H9 (cell line): ENCODE data around the gene FABP3. TPM values are rescaled to one million over a fixed set of nuclear protein-coding genes. Genes with fewer than 3 reads are reported as not detected.

Experiments used
- DNase-seq: peaks from one replicate; pipeline ENCODE4 v3.0.0-alpha.2; 2017
- H2AFZ ChIP-seq: one replicate; pipeline ENCODE4 v1.6.1; 2013; ENCODE audit warnings: mild to moderate bottlenecking, low read length, control low read depth, moderate library complexity
- H2AK5ac ChIP-seq: 2 replicates; pipeline ENCODE4 v1.6.1; 2013; ENCODE audit warnings: low read length, control low read depth, mixed read lengths; ENCODE audit not compliant: insufficient read length
- H2BK120ac ChIP-seq: one replicate; pipeline ENCODE4 v1.6.1; 2013; ENCODE audit warnings: low read depth, mild to moderate bottlenecking, low read length, control low read depth, inconsistent platforms; ENCODE audit not compliant: poor library complexity, severe bottlenecking
- H2BK12ac ChIP-seq: 2 replicates; pipeline ENCODE4 v1.6.1; 2013; ENCODE audit warnings: low read length, control low read depth, mixed read lengths, low read depth; ENCODE audit not compliant: insufficient read length
- H2BK15ac ChIP-seq: 2 replicates; pipeline ENCODE4 v1.6.1; 2013; ENCODE audit warnings: low read depth, low read length, control low read depth
- H2BK20ac ChIP-seq: one replicate; pipeline ENCODE4 v1.6.1; 2013; ENCODE audit warnings: low read depth, mild to moderate bottlenecking, low read length, control low read depth, inconsistent platforms; ENCODE audit not compliant: poor library complexity, severe bottlenecking
- H2BK5ac ChIP-seq: 2 replicates; pipeline ENCODE4 v1.6.1; 2013; ENCODE audit warnings: low read length, control low read depth, mixed read lengths; ENCODE audit not compliant: insufficient read length
- H3K14ac ChIP-seq: 2 replicates; pipeline ENCODE4 v1.6.1; 2013; ENCODE audit warnings: low read length, control low read depth; ENCODE audit not compliant: insufficient read depth
- H3K18ac ChIP-seq: 2 replicates; pipeline ENCODE4 v1.6.1; 2013; ENCODE audit warnings: low read depth, mild to moderate bottlenecking, mixed read lengths, low read length, control low read depth; ENCODE audit not compliant: insufficient read length
- H3K23ac ChIP-seq: 2 replicates; pipeline ENCODE4 v1.6.1; 2013; ENCODE audit warnings: low read length, control low read depth, mixed read lengths, low read depth; ENCODE audit not compliant: insufficient read length
- H3K23me2 ChIP-seq: 2 replicates; pipeline ENCODE4 v1.6.1; 2013; ENCODE audit warnings: low read depth, mild to moderate bottlenecking, mixed read lengths, low read length, control low read depth; ENCODE audit not compliant: insufficient read length, poor library complexity, severe bottlenecking
- H3K27ac ChIP-seq: 2 replicates; pipeline ENCODE4 v1.5.1; 2013; ENCODE audit warnings: low read length, control low read depth, mixed read lengths, low read depth; ENCODE audit not compliant: insufficient read length
- H3K27me3 ChIP-seq: 2 replicates; pipeline ENCODE4 v1.6.1; 2013; ENCODE audit warnings: low read length, control low read depth, inconsistent platforms; ENCODE audit not compliant: insufficient read depth
- H3K4ac ChIP-seq: 2 replicates; pipeline ENCODE4 v1.6.1; 2013; ENCODE audit warnings: low read depth, mild to moderate bottlenecking, control low read depth, inconsistent platforms, low read length, moderate library complexity
- H3K4me1 ChIP-seq: 2 replicates; pipeline ENCODE4 v1.6.1; 2013; ENCODE audit warnings: low read length, control low read depth, inconsistent platforms; ENCODE audit not compliant: insufficient read depth
- H3K4me2 ChIP-seq: 2 replicates; pipeline ENCODE4 v1.6.1; 2013; ENCODE audit warnings: low read length, control low read depth, mixed read lengths; ENCODE audit not compliant: insufficient read length, insufficient read depth
- H3K56ac ChIP-seq: 2 replicates; pipeline ENCODE4 v1.6.1; 2013; ENCODE audit warnings: low read depth, mild to moderate bottlenecking, mixed read lengths, low read length, control low read depth; ENCODE audit not compliant: insufficient read length
- H3K79me1 ChIP-seq: 2 replicates; pipeline ENCODE4 v1.6.1; 2013; ENCODE audit warnings: low read depth, mild to moderate bottlenecking, moderate library complexity, low read length, control low read depth, inconsistent platforms; ENCODE audit not compliant: insufficient read depth, poor library complexity, severe bottlenecking
- H3K79me2 ChIP-seq: 2 replicates; pipeline ENCODE4 v1.6.1; 2013; ENCODE audit warnings: low read length, control low read depth, inconsistent platforms; ENCODE audit not compliant: insufficient read depth
- H3K9ac ChIP-seq: 2 replicates; pipeline ENCODE4 v1.6.1; 2013; ENCODE audit warnings: low read length, control low read depth, mixed read lengths; ENCODE audit not compliant: insufficient read length; ENCODE audit errors: extremely low read depth
- H3K9me3 ChIP-seq: one replicate; pipeline ENCODE4 v1.6.1; 2013; ENCODE audit warnings: low read depth, low read length, inconsistent platforms; ENCODE audit not compliant: control insufficient read depth
- H3T11ph ChIP-seq: one replicate; pipeline ENCODE4 v1.6.1; 2013; ENCODE audit warnings: mild to moderate bottlenecking, low read length, control low read depth, inconsistent platforms
- H4K20me1 ChIP-seq: one replicate; pipeline ENCODE4 v1.6.1; 2013; ENCODE audit not compliant: control insufficient read depth, insufficient read length, insufficient read depth
- H4K5ac ChIP-seq: 2 replicates; pipeline ENCODE4 v1.6.1; 2013; ENCODE audit warnings: low read depth, mild to moderate bottlenecking, mixed read lengths, low read length, control low read depth; ENCODE audit not compliant: insufficient read length
- H4K8ac ChIP-seq: replicated peaks from 2 replicates; pipeline ENCODE4 v1.6.1; 2013; ENCODE audit warnings: low read length, control low read depth, mixed read lengths, low read depth; ENCODE audit not compliant: insufficient read length
- H4K91ac ChIP-seq: 2 replicates; pipeline ENCODE4 v1.6.1; 2013; ENCODE audit warnings: low read depth, mild to moderate bottlenecking, moderate library complexity, mixed read lengths, low read length, control low read depth; ENCODE audit not compliant: insufficient read length
- H3K27ac Mint-ChIP-seq, 3 experiments: 2 replicates in 2 of 3; 3 replicates in 1 of 3; pipeline ENCODE4 v1.8.0; 2020 to 2021; ENCODE audit warnings: mixed read lengths in 3 of 3, mild to moderate bottlenecking in 1 of 3, moderate library complexity in 1 of 3
- H3K27me3 Mint-ChIP-seq: 2 replicates; pipeline ENCODE4 v1.8.0; 2021; ENCODE audit warnings: low read depth, mild to moderate bottlenecking, moderate library complexity, mixed read lengths
- H3K36me3 Mint-ChIP-seq, 3 experiments: 2 replicates in 2 of 3; 3 replicates in 1 of 3; pipeline ENCODE4 v1.8.0; 2020 to 2021; ENCODE audit warnings: low read depth in 3 of 3, mixed read lengths in 3 of 3; ENCODE audit not compliant: insufficient read depth in 1 of 3
- H3K4me1 Mint-ChIP-seq, 2 experiments: 2 replicates each; pipeline ENCODE4 v1.8.0; 2020; ENCODE audit warnings: mixed read lengths in 2 of 2
- H3K4me3 Mint-ChIP-seq, 2 experiments: 2 replicates in 1 of 2; 3 replicates in 1 of 2; pipeline ENCODE4 v1.8.0; 2020 to 2021; ENCODE audit warnings: mild to moderate bottlenecking in 2 of 2, mixed read lengths in 2 of 2, moderate library complexity in 1 of 2
- H3K9me3 Mint-ChIP-seq, 2 experiments: 2 replicates in 1 of 2; 3 replicates in 1 of 2; pipeline ENCODE4 v1.8.0; 2020; ENCODE audit warnings: mild to moderate bottlenecking in 2 of 2, mixed read lengths in 2 of 2, moderate library complexity in 1 of 2
- CTCF ChIP-seq: fragments of 200-600 bp; sonication (generic); conservative IDR thresholded peaks from 3 replicates; pipeline ENCODE4 v1.8.0; 2021; ENCODE audit warnings: antibody characterized with exemption, mild to moderate bottlenecking
- WGBS: extraction: QIAGEN DNeasy Blood & Tissue Kit; methylation state at CpG from one replicate; pipeline ENCODE4 v1.1.7; 2013; ENCODE audit warnings: missing lambda C conversion rate, low lambda C conversion rate, mixed read lengths; ENCODE audit not compliant: insufficient read length; ENCODE audit errors: extremely low coverage; 5-methylcytosine and 5-hydroxymethylcytosine counted together
- total RNA-seq: library from RNA; stranded (reverse); gene quantifications from 2 replicates; pipeline ENCODE4 v1.2.1, GENCODE V29; 2021

FABP3 gene
- total RNA-seq, 1 experiment from 2014 or later = 9.0 TPM

- Histone ChIP-seq H3K27ac (no peak overlapping the region), H2BK20ac (no peak overlapping the region), H2BK5ac (no peak overlapping the region), H3K9ac (no peak overlapping the region), H4K5ac (no peak overlapping the region), H4K91ac (no peak overlapping the region), H3K14ac (no peak overlapping the region), H3K56ac (no peak overlapping the region), H3K23ac (no peak overlapping the region), H4K8ac (no peak overlapping the region), H2BK120ac (no peak overlapping the region), H3K23me2 (no peaks in the 10 kb centered on the region), H3K4me2 (no peak overlapping the region), H4K20me1 (no peaks in the 10 kb centered on the region), H3T11ph (no peak overlapping the region), H3K79me1 (no peaks in the 10 kb centered on the region), H2AK5ac (no peak overlapping the region), H3K4me1 (no peaks in the 10 kb centered on the region), H3K4ac (no peak overlapping the region), H2AFZ (no peak overlapping the region), H2BK15ac (no peak overlapping the region), H2BK12ac (no peak overlapping the region), H3K9me3 (no peaks in the 10 kb centered on the region), H3K18ac (no peak overlapping the region), H3K79me2 (no peaks in the 10 kb centered on the region), H3K27me3 (no peaks in the 10 kb centered on the region)
- Mint-ChIP-seq H3K27ac (no peak overlapping the region), H3K4me1 (no peaks in the 10 kb centered on the region), H3K27me3 (no peaks in the 10 kb centered on the region), H3K36me3 (peaks cover 9 to 34% (median 16%) of the 10 kb centered on the region in 3 experiments), H3K9me3 (no peaks in the 10 kb centered on the region), H3K4me3 (no peak overlapping the region)
- DNase-seq = no peak
- no peak for TF ChIP-seq CTCF
- no CpG with 5 or more reads among the region's 4 CpGs for WGBS
Measured at GRCh38 chr1:31324093-31324492, 48.8 kb downstream of the FABP3 start.
